ENCODE results near the gene DGCR6L. TPM values are rescaled to one million over a fixed set of nuclear protein-coding genes. Genes with fewer than 3 reads are reported as not detected.
"Not testable (repeated sequence)": the region's sequence is repeated elsewhere in the genome, so short reads cannot be mapped to it uniquely, and the experiment has no call there.

DGCR6L gene
- total RNA-seq, 1 experiment from 2014 or later, result 32.7 TPM

- not testable (repeated sequence) for DNase-seq
Observed at GRCh38 chr22:20338291-20338690, 18.4 kb upstream of the DGCR6L start.

GRCh38 chr22:20337807-20338206 lies 17.9 kb upstream of the DGCR6L start:
- DNase-seq; H3K27me3 ChIP-seq (ENCODE audit: low read length): not testable (repeated sequence)

More at GRCh38 chr22:20338291-20338690, 18.4 kb upstream of the DGCR6L start:
- H3K9me3 ChIP-seq (ENCODE audit: low read length); H3K4me1 ChIP-seq (ENCODE audit: low read length); H3K27me3 ChIP-seq (ENCODE audit: low read length); H3K79me2 ChIP-seq (ENCODE audit: low read length); H3K4me2 ChIP-seq (ENCODE audit: low read depth, low read length, poor library complexity, severe bottlenecking); H3K27ac ChIP-seq (ENCODE audit: low read length); H3K36me3 ChIP-seq (ENCODE audit: insufficient read depth, low read length); H3K4me3 ChIP-seq (ENCODE audit: low read length); H3K9ac ChIP-seq (ENCODE audit: low read length); H2AFZ ChIP-seq (ENCODE audit: low read length); H4K20me1 ChIP-seq (ENCODE audit: insufficient read depth, low read depth, low read length); H3K9me2 ChIP-seq (replicated peaks; ENCODE audit: insufficient read depth, low read length): not testable (repeated sequence)

GRCh38 chr22:20336561-20336960 lies 16.7 kb upstream of the DGCR6L start:
- not testable (repeated sequence) for H3K36me3 ChIP-seq (ENCODE audit: insufficient read depth, low read length); H3K4me1 ChIP-seq (ENCODE audit: low read length); H3K27ac ChIP-seq (ENCODE audit: low read length); H3K9me2 ChIP-seq (replicated peaks; ENCODE audit: insufficient read depth, low read length); H3K79me2 ChIP-seq (ENCODE audit: low read length); DNase-seq; H3K4me2 ChIP-seq (ENCODE audit: low read depth, low read length, poor library complexity, severe bottlenecking); H3K4me3 ChIP-seq (ENCODE audit: low read length); H3K9me3 ChIP-seq (ENCODE audit: low read length); H2AFZ ChIP-seq (ENCODE audit: low read length); H3K9ac ChIP-seq (ENCODE audit: low read length); H4K20me1 ChIP-seq (ENCODE audit: insufficient read depth, low read depth, low read length); H3K27me3 ChIP-seq (ENCODE audit: low read length)

More at GRCh38 chr22:20337807-20338206, 17.9 kb upstream of the DGCR6L start:
- not testable (repeated sequence) for H3K9me3 ChIP-seq (ENCODE audit: low read length); H2AFZ ChIP-seq (ENCODE audit: low read length); H3K9ac ChIP-seq (ENCODE audit: low read length); H3K4me2 ChIP-seq (ENCODE audit: low read depth, low read length, poor library complexity, severe bottlenecking); H3K4me3 ChIP-seq (ENCODE audit: low read length); H3K79me2 ChIP-seq (ENCODE audit: low read length); H3K4me1 ChIP-seq (ENCODE audit: low read length); H3K9me2 ChIP-seq (replicated peaks; ENCODE audit: insufficient read depth, low read length); H3K36me3 ChIP-seq (ENCODE audit: insufficient read depth, low read length); H4K20me1 ChIP-seq (ENCODE audit: insufficient read depth, low read depth, low read length); H3K27ac ChIP-seq (ENCODE audit: low read length)

- not testable (repeated sequence) for H3K27ac ChIP-seq (ENCODE audit: low read length); H3K9me2 ChIP-seq (replicated peaks; ENCODE audit: insufficient read depth, low read length); DNase-seq; H3K4me3 ChIP-seq (ENCODE audit: low read length); H3K4me1 ChIP-seq (ENCODE audit: low read length); H2AFZ ChIP-seq (ENCODE audit: low read length); H3K27me3 ChIP-seq (ENCODE audit: low read length); H3K9me3 ChIP-seq (ENCODE audit: low read length); H4K20me1 ChIP-seq (ENCODE audit: insufficient read depth, low read depth, low read length); H3K79me2 ChIP-seq (ENCODE audit: low read length); H3K9ac ChIP-seq (ENCODE audit: low read length); H3K36me3 ChIP-seq (ENCODE audit: insufficient read depth, low read length); H3K4me2 ChIP-seq (ENCODE audit: low read depth, low read length, poor library complexity, severe bottlenecking)
Observed at GRCh38 chr22:20328569-20328930, 8.7 kb upstream of the DGCR6L start.

- H3K9ac ChIP-seq (ENCODE audit: low read length); H3K36me3 ChIP-seq (ENCODE audit: insufficient read depth, low read length); H4K20me1 ChIP-seq (ENCODE audit: insufficient read depth, low read depth, low read length); DNase-seq; H3K27me3 ChIP-seq (ENCODE audit: low read length); H3K4me2 ChIP-seq (ENCODE audit: low read depth, low read length, poor library complexity, severe bottlenecking); H3K4me1 ChIP-seq (ENCODE audit: low read length); H3K27ac ChIP-seq (ENCODE audit: low read length); H3K79me2 ChIP-seq (ENCODE audit: low read length); H3K4me3 ChIP-seq (ENCODE audit: low read length); H3K9me2 ChIP-seq (replicated peaks; ENCODE audit: insufficient read depth, low read length); H3K9me3 ChIP-seq (ENCODE audit: low read length); H2AFZ ChIP-seq (ENCODE audit: low read length): not testable (repeated sequence)
Observed at GRCh38 chr22:20325996-20326395, 6.1 kb upstream of the DGCR6L start.

- H3K9me2 ChIP-seq (replicated peaks; ENCODE audit: insufficient read depth, low read length), result no peaks in the 10 kb centered on the region
- no peaks in the 10 kb centered on the region for H3K36me3 ChIP-seq (ENCODE audit: insufficient read depth, low read length)
- H3K27ac ChIP-seq (ENCODE audit: low read length), result no peak overlapping the region
- no peak overlapping the region for H3K9ac ChIP-seq (ENCODE audit: low read length)
- no peaks in the 10 kb centered on the region for H4K20me1 ChIP-seq (ENCODE audit: insufficient read depth, low read depth, low read length)
- no peak overlapping the region for H2AFZ ChIP-seq (ENCODE audit: low read length)
- H3K4me1 ChIP-seq (ENCODE audit: low read length), result peaks cover 9% of the 10 kb centered on the region
- no peaks in the 10 kb centered on the region for H3K27me3 ChIP-seq (ENCODE audit: low read length)
- H3K4me3 ChIP-seq (ENCODE audit: low read length), result no peak overlapping the region
- no peak overlapping the region for H3K4me2 ChIP-seq (ENCODE audit: low read depth, low read length, poor library complexity, severe bottlenecking)
- no peak for DNase-seq
- H3K79me2 ChIP-seq (ENCODE audit: low read length), result no peaks in the 10 kb centered on the region
- H3K9me3 ChIP-seq (ENCODE audit: low read length), result no peaks in the 10 kb centered on the region
Observed at GRCh38 chr22:20324139-20324516, 4.3 kb upstream of the DGCR6L start.

- not testable (repeated sequence) for H3K27ac ChIP-seq (ENCODE audit: low read length); H4K20me1 ChIP-seq (ENCODE audit: insufficient read depth, low read depth, low read length); H2AFZ ChIP-seq (ENCODE audit: low read length); H3K9ac ChIP-seq (ENCODE audit: low read length); H3K36me3 ChIP-seq (ENCODE audit: insufficient read depth, low read length); H3K79me2 ChIP-seq (ENCODE audit: low read length); H3K4me3 ChIP-seq (ENCODE audit: low read length); H3K9me3 ChIP-seq (ENCODE audit: low read length); H3K4me2 ChIP-seq (ENCODE audit: low read depth, low read length, poor library complexity, severe bottlenecking); H3K27me3 ChIP-seq (ENCODE audit: low read length); H3K9me2 ChIP-seq (replicated peaks; ENCODE audit: insufficient read depth, low read length); DNase-seq
- peaks cover 25% of the 10 kb centered on the region for H3K4me1 ChIP-seq (ENCODE audit: low read length)
Observed at GRCh38 chr22:20321552-20322211, 1.8 kb upstream of the DGCR6L start.

GRCh38 chr22:20320659-20321551 lies 1.0 kb upstream of the DGCR6L start:
- not testable (repeated sequence) for H2AFZ ChIP-seq (ENCODE audit: low read length); DNase-seq; H3K27ac ChIP-seq (ENCODE audit: low read length); H3K9me3 ChIP-seq (ENCODE audit: low read length); H3K79me2 ChIP-seq (ENCODE audit: low read length); H3K36me3 ChIP-seq (ENCODE audit: insufficient read depth, low read length); H4K20me1 ChIP-seq (ENCODE audit: insufficient read depth, low read depth, low read length); H3K27me3 ChIP-seq (ENCODE audit: low read length); H3K9me2 ChIP-seq (replicated peaks; ENCODE audit: insufficient read depth, low read length)
- H3K4me2 ChIP-seq (ENCODE audit: low read depth, low read length, poor library complexity, severe bottlenecking), result peak overlapping the region; percentile 95
- peak overlapping the region; percentile 92 for H3K9ac ChIP-seq (ENCODE audit: low read length)
- H3K4me3 ChIP-seq (ENCODE audit: low read length), result peak overlapping the region; percentile 76
- peaks cover 25% of the 10 kb centered on the region for H3K4me1 ChIP-seq (ENCODE audit: low read length)
